T follicular helper cell (primary cell): Measurements from ENCODE around the gene DAAM1.

Source experiments
- DNase-seq: peaks from one replicate; pipeline ENCODE4 v3.0.0-alpha.2; 2020; ENCODE audit warnings: low read depth

DAAM1 gene

DNA sequence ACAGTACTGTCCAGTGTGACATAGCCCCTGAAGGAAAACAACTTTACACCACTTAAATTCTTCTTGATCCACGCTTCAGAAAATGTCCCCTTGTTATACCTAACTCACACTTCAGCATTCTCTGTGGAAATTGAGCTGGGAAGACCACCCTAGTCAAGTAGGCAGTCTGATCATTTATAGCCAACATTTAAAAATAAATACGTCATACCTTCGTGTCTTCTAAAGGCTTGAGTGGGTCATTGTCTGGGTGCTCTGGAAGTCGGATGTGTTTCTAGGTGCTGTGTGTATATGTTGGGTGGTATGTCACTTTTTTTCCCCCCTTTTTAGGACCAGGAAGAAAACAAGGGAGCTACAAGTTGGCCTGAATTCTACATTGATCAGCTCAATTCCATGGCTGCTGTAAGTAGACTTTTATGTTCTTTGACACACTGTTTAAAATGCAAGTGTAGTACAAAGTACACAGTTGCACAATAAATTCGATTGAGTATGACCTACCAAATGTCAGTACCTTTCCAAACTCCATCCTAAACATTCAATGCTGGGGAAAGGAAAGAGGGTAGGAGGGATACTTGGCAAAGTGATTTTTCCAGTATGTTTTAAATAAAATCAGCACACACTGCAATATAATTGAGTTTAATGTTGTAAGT lies 126.6 kb downstream of the DAAM1 start:
- no peak for DNase-seq

DNA sequence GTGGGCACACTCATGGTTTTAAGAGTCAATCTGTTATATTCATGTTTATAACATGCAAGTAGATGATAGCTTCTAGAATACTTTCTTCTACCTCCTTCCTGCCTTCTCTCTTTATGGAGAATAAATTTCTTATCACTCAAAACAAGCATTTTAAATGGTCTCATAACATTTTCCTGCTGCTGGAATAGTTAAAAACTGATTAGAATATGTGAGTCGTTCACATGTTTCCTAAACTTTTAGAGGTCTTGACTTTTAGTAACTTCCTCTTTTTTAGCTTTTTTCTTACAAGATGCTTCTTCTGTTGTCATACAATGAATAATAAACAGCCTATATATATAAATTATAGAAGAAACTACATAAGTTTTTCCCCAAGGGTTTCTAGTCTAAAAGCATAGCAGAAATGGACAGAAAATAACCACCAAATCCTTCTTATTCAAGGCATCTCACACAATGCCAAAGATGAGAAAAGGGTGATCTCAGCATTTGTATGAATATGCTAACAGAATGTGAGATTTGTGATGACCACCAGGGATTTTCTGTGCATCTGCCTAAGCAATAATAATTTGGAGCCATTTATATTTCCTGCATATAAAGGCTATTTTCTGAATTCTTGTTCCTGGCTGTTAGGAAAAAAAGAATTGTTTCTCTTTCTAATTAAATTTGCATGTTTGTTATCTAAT lies 127.8 kb downstream of the DAAM1 start:
- DNase-seq = no peak

DNA sequence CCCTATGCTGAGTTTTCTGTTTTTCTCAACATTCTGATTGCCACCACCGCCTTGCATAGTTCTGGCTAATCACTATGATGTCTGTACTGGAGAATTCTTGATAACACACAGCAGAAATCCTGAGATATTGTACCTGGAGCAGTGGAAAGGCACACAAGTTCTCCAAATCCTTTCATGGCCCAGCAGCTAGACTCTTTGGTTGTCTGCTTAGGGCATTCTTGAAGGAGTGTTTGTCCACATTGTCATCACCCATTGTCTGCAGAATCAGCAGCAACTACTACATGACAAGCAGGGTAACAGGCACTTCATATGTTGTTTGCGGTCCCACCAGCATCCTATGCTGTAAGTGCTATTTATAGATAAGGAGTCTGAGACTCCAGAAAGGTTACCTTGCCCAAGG lies 128.9 kb downstream of the DAAM1 start:
- no peak for DNase-seq

DNA sequence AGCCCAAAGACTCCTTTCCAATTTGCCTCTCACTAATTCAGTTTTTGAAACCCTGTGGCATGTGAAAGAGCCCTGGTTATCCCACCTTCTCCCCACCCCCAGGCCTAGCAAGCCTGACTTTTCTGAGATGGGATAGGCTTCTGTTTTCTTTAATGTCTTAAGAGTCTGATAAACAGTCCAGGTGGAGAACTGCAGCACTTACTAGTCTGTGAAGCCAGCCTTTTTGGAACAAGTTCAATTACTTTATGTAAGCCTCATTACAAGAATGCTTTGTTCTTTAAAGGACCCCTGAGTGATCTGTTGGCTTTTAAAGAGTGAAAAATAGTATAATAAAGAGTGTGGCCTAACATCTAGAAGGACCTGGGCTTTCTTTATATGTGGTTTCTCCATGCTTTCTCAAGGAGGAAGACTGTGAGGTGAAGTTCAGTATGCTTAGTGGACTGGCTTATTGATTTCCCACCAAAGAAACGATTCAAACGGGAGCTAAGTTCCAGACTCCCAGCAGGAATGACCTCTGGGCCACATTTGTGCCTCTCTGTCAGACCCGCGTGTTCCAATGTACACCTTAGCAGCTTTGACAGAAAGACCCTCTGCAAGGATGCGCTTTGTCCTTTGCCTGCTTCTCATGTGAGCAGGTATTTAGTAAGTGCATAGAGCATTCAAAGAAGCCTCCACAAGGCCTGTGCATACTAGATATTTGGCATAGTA lies 129.5 kb downstream of the DAAM1 start:
- no peak for DNase-seq

DNA sequence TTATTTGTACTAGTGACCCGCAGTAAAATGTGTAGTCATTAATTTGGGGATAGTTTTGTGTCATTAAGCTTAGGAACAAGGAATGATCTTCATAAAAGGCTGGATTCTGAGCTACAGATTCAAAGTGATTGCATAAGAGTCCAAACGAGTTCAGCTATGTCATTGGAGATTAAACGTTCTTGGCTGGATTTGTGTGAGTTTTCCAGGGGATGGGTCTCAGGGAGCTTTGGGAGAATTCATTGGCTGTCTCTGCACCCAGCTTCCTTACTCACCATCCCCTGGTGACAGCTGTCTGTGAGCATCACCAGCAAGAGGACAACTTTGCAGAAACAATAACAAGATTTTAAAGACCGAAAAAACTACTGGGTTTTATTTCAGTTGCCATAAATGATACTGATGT lies 130.4 kb downstream of the DAAM1 start:
- no peak for DNase-seq

DNA sequence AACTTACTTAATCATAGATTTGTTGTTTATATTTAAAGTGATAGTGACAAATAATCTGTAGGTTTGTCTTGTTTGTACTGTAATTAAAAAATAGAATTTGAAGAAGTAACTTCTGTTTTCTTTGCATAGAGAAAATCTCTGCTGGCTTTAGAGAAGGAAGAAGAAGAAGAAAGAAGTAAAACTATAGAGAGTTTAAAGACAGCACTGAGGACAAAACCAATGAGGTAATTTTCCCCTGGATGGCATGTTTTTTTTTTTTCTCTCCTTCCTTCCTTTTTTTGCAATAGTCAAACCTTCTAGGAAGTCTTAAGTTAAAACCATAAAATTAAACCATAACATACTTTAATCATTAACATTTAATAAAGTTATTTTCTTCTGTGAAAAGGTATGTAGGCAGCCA lies 131.9 kb downstream of the DAAM1 start:
- no peak for DNase-seq

DNA sequence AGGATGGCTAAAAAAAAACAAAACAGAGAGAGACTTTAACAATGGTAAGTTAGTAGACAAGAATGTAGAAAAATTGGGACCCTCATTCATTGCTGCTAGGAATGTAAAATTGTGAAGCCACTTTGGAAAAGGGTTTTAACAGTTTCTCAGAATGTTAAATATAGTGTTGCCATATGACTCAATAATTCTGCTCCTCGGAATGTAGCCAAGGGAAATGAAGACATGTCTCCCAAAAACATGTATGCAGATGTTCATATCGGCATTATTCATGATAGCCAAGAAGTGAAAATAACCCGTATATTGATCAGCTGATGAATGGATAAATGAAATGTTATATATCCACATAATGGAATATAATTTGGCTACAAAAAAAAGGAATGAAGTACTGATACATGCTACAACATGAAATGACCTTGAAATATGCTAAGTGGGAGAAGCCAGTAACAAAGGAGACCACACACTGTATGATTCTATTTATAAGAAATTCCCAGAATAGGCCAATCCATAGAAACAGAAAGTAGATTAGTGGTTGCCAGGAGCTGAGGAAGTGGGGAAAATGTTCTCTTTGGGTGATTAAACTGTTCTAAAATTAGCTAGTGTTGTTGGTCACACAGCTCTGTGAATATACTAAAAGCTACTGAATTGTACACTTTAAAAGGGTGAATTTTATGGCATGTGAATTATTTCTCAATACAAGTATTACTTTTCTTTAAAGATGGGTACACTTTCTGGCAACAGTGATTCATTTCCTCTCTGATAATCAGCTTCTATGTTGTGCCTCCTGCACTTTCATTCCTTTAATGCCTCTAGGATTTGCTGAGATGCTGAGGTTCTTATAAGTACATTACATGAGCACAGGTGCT lies 132.5 kb downstream of the DAAM1 start:
- DNase-seq = no peak

DNA sequence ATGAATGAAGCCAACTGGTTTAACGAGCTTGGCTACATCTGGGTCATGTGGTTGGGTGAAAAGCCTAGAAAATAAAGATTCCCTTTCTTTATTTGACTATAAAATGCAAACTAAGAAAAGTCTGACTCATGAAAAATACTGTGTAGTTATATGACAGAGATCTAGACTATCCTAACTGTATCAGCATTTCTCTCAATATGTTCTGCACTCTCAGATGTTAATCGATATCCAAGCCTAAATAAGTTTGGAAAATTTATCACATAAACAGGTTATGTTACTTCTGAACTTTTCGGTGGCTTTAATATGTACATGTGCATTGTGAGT lies 133.1 kb downstream of the DAAM1 start:
- no peak for DNase-seq

DNA sequence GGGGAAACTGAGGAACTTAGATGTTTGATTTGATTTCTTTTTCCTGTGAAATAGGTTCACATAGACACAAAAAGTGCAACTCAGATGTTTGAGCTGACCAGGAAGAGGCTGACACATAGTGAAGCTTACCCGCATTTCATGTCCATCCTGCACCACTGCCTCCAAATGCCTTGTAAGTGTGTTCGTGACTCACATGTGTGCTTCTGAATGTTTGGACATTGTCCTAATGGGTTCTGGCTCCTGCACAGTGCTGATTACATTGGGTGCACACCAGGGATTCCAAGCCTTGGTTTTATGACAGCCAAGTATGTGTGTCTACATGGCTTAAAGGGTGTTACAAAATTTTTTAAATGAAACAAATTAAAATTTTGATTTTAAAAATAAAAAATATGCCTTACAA lies 137.4 kb downstream of the DAAM1 start:
- no peak for DNase-seq

DNA sequence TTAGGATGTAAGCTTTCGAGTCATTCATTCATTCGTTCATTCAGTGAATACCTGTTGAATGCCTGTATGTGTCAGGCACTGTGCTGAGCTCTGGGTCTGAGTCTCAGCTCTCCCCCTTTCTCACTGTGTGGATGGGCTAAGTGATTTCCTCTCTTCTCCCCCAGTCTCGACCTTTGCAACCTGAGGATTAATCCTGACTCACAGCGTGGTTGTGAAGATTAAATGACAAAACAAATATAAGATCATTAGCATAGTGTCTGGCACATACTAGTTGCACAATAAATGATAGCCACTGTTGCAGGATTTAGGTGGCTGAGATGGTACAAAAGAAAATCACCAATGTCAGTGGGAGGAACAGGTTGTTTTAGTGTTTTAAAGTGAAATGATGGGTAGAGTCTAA lies 140.0 kb downstream of the DAAM1 start:
- DNase-seq = no peak

DNA sequence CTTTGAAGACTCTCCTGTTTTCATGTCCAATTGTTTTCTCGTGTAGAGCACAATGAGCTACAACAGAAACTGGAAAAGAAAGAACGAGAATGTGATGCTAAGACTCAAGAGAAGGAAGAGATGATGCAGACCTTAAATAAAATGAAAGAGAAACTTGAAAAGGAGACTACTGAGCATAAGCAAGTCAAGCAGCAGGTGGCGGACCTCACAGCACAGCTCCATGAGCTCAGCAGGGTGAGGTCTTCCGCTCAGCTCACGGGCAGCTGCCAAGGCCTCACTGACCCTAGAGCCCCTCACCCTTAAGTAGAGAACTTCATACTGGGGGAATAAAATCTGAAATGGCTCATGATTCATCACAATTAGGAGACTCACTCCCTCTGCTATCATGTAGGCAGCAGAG lies 142.0 kb downstream of the DAAM1 start:
- DNase-seq = no peak

DNA sequence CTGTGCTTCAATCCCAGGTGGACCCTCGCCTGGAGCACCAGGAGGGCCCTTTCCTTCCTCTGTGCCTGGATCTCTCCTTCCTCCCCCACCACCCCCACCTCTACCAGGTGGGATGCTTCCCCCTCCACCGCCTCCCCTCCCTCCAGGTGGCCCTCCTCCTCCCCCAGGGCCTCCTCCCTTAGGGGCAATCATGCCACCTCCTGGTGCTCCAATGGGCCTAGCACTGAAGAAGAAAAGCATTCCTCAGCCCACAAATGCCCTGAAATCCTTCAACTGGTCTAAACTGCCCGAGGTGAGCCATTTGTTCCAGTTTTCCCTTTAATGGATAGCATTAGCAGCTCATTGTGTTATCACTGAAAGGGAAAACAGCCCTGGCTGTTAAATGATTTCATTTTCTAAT lies 142.8 kb downstream of the DAAM1 start:
- no peak for DNase-seq

DNA sequence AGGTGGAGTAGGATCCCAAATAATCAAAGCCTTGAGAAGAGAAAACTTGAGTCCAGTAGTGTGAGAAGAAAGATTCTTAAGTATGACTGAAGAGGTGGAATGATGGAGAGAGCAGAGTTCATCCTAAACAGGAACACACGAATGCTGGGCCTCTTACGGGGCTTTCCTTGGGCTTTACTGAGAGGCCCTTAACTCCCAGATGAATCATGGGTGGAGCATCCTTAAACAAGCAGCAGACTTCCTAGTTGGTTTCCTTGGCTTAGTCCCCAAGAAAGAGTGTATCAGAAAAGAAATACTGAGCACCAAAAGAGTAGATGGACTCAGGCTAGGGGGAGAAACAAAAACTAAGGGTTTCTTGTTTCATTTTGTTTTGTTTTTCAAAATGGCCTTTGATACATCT lies 144.3 kb downstream of the DAAM1 start:
- DNase-seq = no peak

DNA sequence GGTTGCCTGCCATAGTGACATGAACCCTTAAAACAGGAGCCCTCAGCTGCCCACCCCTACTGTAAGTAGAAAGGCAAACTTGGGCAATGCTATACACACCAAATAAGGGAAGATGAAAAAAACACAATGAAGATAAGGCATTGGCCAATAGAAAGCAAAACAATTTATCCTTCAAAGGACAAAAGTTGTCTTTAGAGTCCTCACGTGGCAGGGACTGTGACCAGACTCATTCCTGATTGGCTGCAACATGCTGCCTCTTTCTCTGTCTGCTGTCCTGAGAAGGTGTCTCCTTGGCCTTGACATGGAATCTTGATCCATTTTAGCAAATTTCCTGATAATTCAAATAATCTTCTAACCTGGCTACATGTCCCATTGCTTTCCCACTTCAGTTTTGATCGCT lies 144.8 kb downstream of the DAAM1 start:
- no peak for DNase-seq

DNA sequence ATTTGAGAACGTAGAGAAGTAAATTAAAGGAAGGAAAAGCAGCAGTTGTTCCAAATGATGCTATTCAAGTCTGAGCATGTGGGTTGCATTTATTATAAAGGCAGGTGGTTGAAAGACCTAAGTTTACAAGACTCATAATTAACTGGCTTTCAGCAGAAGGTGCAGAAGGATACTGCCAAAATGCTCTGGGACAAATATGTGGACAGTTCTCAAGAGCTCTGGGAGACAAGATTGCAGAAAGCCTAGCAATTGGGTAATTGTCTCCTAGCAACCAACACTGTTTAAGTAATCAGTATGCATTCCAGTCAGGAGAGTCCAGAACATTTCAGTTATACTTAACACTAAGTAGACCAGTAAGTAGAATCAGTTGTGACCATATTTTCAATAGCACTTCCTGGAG lies 145.2 kb downstream of the DAAM1 start:
- DNase-seq = no peak

DNA sequence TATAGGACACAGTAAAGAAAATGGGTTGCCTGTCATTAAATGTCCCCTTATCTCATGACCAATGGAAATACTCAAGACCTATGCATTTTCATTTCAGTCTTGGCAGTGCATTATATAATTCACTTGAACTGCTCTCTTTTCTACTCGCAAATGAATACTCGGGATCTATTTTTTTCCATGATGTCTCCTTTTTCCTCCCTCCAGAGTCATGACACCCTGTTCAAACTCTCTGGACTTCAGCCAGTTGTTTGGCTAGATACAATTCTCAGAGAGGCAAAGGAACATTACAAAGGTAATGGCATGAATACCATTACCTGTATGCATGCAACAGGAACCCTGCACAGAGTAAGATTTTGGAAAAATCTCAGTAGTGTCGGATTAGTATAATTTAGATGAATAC lies 145.8 kb downstream of the DAAM1 start:
- DNase-seq = no peak

DNA sequence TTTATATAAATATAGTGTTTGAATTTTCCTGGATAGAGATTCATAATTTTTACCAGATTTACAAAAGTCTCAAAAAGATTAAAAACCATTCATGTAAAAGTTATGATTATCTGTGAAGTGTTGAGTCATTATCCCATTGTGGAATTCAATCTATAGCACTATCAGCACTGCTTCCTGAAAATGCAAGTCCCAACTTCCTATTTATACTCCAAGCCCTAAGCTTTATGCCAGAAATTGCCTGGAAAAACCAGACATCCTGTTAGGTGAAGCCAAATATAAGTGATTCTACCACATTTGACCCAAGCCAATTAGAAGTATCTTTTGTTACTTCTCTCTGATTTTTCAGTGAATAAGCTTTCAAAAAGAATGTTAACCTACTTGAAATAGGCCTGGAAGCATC lies 147.6 kb downstream of the DAAM1 start:
- DNase-seq = no peak

DNA sequence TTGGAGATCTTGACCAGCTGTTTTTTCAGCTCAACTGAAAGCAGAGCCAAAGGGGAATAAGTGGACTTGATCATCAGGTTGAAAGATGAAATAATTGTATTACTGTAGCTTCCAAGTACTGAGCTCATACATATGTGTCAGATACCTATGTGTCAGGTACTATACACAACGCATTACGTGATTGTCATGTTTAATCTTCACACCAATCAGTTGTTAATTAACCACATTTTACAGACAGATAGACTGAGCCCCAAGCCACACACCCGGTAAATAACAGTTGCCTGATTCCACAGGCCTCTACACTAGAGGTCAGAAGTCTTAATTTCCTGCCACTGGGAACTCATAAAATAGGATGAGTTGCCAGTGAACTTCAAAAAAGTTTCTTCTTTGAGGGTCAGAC lies 148.2 kb downstream of the DAAM1 start:
- no peak for DNase-seq

DNA sequence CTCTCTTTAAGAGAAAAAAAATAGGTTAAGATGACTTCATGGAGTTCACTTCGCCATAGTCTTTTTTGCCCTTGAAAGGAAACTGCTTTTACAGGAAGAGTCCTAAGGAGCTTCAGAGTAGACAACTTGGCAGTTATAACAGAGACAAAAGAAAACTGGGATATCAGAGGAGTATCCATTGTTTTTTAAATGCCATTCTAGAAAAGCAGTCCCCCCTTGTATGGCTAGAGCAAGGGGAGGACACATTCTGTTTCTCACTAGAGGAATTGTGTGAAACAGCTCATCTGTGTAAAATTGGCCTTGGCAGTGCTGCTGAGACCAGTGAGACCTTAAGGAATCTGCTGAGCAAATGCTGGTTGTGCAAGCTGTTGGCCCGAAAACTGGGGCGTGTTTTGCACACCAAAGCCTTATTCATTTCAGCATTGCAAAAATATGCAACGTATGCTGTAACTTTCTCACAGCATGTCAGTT lies 148.7 kb downstream of the DAAM1 start:
- DNase-seq = no peak

DNA sequence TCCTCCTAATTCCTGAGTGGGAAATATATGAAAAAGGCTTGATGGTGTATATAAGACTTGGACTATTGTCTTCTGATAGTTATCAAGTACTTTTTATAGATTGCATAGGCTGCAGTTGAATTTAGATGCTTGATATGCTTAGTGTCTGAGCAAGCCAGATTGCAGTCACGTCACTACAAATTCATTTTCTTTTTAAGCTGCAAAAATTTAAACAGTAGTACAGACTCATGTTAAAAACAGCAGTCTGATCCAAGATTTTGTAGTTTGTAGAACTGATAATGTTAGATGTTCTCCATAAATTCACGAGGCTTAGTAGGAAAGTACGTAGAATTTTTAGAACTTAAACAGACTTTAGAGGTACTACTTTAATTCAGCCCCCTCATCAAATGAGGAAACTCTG lies 150.3 kb downstream of the DAAM1 start:
- no peak for DNase-seq

DNA sequence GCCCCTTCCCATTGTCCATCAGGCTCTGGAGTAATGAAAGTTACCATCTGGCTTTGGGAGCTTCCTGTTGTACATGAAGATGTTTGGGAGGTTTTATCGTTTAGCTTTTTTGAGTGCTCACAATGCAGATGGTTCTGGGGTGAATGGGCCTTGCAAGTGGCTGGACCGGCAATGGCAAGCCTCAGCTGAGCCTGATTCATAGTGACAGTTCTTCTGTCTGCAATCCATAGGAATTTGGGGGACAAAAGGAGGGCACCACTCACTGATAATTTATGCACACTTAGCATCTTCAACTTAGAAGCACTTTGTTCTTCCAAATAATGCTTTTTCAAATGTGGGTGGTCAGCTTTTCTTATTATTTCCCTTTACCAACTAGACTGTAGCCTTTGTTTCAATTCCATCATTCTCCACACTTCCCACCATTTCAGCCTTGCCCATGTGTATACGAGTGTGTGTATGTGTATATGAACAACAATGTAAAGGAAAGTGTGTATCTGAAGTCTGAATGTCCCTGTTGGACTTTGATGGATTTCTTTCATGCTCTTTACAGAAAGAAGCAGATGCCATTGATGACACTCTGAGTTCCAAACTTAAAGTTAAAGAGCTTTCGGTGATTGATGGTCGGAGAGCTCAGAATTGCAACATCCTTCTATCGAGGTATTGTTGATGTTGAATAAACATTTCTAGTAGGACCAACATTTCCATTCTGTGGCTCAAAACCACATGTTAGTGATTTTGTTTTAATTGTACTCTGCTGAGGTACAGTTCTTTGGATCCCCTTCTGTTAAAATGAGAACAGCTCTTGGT lies 151.3 kb downstream of the DAAM1 start:
- DNase-seq = no peak
